Hindlimb muscle (tissue), 1 donor: ENCODE data around the gene RIC8B. TPM values are rescaled to one million over a fixed set of nuclear protein-coding genes. Genes with fewer than 3 reads are reported as not detected.
"Not testable (repeated sequence)": the region's sequence is repeated elsewhere in the genome, so short reads cannot be mapped to it uniquely, and the experiment has no call there.

Experiments used
- DNase-seq: peaks from one replicate; pipeline ENCODE4 v3.0.0-alpha.2; 2013
- polyA plus RNA-seq: library from polyadenylated mRNA; unstranded; fragments of 120-200 nt; gene quantifications from one replicate; pipeline ENCODE4 v1.2.1, GENCODE V29; 2013; ENCODE audit not compliant: insufficient read length

Gene RIC8B
- polyA plus RNA-seq, 1 donor, result 15.5 TPM

DNA sequence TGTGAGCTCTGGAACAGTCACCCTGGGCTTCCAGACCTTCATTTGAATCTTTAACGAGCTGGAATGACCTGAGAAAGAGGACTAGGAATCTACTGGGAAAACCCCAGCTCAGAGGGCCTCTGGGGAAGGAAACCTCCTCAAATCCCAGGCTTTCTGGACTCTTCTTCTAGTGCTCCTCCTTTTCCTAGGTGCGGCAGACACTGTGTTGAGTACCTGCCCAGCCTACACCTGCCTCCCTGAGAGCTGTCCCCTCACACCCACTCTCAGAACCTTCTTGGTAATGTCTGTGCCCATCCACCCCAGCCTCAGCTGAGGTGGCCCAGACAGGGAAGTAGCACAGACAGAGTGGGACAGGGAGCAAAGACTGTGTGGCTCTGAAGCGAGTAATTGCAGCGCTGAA is 133.4 kb downstream of the RIC8B start:
- DNase-seq, result no peak

DNA sequence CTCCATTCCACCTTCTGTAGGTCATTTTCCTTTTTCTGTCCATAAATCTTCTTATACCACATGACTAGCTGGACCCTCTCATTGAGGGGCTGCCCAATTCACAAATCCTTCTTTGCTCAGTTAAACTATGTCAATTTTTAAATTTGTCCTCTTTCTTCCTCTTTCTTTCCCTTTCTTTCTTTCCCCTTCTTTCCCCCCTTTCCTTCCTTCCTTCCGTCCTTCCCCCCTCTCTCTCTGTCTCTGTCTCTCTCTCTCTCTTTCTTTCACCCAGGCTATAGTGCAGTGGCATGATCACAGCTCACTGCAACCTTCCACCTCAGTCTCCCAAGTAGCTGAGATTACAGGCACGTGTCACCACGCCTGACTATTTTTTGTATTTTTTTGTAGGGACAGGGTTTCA is 134.1 kb downstream of the RIC8B start:
- DNase-seq, result no peak

DNA sequence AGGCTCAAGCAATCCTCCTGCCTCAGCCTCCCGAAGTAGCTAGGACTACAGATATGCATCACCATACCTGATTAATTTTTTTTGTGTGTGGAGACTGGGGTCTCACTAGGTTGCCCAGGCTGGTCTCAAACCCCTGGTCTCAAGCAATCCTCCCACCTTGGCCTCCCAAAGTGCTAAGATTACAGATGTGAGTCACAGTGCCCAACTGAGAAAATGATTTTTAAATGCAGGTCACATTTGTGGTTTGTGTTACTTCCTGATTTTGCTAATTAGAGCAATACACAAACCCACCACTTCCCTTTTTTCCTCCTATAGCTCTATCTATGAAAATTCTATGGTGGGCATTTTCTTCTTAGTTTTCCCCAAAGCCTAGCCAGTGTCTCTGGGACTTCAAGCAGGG is 135.7 kb downstream of the RIC8B start:
- no peak for DNase-seq

DNA sequence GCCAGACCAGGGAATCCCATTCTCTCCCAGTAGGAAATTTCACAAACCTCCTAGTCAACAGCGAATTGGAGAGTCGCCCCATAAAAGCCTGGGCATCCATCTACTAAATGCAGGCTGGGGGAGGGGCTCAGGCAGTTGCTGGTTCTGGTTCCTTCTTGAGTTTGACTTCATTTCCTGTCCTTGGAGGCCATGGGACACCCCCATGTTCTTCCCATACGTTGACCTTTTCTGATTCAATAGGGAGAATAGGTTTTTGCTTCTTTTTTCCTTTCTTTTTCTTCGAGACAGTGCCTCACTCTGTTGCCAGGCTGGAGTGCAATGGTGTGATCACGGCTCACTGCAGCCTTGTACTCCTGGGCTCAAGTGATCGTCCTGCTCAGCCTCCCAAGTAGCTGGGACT is 137.1 kb downstream of the RIC8B start:
- DNase-seq, result no peak

DNA sequence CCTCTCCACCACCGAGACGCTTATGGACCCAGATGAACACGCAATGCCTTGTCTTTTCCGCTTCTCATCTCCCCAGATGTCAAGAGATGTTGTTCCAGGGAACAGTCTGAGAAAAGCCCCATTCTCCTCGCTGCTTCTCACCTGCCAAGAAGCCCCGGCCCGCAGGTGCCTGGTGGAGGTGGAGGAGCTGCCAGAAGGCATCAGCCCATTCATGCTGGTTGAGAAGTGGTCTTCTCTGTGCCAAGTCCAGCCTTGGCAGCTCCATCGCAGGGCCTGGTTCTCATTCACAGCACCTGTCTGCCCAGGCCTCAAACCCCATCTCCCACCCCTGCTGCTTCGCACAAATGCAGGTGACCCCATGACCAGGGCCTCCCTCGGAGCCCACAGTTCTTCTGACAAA is 139.0 kb downstream of the RIC8B start:
- DNase-seq, result no peak

DNA sequence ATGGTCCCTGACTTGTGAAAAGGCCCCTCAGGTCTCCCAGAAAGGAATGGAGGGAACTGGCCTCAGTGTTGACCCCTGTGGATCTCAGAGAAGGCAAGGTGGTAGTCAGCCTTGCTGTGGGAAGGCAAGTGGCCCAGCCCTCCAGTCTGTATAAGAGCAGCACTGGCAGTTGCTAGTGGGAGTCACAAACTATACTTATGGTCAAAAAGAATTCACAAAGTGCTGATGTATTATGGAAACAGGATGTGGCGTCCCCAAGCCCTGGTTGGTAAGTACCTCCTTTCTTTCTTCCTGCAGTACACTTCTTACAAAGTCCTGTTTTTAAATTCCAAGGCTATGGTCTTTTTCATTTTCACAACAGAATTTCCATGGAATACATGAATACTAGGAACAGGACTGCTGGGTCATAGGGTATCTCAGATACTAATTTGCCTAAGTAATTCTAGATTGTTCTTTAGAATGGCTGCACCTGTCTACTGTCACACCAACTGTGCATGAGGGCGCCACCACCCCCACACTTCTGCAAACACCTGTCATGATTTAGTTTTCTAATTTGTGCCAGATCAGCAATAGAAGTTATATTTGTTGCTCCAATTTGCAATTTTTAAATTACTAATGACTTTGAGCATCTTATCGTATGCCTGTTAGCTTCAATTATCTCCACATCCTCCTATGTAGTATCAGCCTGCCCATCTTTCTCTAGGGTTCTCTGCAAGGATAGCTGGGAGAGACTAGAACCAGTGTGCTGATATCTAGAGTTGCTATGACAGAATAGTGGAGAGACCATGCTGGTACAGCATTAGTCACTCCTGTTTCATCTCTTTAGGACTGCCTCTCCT is 140.5 kb downstream of the RIC8B start:
- no peak for DNase-seq

DNA sequence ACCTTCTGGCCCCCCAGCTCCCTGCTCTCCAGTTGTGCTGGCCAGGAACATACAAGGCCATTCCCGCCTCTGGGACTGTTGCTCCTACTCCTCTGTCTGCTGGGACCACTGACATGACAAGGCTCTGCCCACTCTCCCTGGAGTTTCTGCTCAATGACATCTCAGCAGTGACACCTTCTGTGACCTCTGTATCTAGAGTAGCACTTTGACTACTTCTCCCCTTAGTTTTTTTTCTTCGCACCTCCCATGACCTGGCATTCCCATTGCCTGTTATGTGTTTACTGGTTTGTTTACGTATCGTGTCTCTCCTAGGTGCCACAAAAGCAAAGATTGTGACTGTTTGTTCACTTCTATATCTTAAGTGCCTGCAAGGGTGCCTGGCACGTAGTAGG is 141.1 kb downstream of the RIC8B start:
- DNase-seq, result no peak

DNA sequence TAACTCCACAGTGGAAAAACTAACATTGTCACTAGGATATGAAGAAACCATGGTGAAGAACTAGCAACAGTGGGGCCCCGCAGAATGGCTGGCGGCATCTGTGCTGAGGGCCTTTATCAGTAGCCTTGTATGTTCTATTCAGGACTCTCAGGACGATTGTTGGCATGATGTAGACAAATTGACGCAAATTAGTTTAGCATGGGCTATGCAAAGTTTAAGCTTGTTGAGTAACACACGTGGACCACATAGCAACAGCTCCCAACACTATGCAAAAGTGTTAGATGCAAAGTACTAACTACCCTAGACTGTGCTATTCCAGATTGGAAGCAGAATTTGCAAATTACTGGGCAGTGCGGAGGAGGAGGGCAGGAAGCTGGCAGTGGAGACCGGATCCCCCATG is 143.0 kb downstream of the RIC8B start:
- no peak for DNase-seq

DNA sequence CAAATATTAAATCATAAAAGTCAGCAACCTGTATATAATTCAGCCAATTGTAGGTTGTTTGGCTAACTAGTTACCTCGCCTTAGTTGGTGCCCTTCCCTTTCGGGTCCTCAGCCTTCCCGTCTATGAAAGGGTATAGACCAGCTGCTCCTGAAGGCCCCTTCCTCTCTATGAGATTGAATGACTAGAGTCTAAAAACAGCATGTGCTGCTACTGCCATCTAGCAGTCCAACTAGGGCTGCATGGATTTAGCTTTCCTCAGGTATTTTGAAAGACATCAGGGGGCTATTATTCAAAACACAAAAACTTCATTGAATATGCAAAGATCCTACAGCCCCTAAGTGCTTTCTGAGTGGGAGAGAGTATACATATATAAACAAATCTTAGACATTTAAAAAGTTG is 144.3 kb downstream of the RIC8B start:
- no peak for DNase-seq

DNA sequence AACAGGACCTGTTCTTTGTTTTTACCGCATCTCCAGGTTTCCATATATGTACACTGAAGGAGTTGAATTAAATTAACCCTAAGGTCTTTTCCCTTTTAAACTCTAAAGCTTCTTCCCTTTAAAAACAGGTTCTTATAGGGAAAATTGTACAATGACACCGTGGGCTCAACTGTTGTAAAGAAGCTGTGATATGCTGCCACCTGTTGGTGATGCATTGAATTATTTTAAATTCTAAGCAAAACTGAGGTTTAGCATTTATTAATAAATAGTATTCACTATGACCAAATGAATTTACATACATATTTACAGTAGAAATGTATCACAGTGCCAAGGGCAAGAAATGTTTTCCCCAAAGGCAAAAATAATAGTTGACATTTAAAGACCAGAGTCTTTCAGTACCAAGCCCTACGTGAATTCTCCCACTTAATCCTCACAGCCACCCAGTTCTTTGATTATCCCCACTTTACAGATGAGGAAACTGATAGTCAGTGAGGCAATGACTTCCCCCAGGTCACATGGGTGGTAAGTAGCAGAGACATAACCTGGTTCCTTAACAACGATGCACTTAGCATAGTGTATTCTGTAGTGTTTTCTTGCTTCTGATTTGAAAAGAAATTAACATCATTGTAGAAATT is 145.5 kb downstream of the RIC8B start:
- DNase-seq, result peak; percentile 32

DNA sequence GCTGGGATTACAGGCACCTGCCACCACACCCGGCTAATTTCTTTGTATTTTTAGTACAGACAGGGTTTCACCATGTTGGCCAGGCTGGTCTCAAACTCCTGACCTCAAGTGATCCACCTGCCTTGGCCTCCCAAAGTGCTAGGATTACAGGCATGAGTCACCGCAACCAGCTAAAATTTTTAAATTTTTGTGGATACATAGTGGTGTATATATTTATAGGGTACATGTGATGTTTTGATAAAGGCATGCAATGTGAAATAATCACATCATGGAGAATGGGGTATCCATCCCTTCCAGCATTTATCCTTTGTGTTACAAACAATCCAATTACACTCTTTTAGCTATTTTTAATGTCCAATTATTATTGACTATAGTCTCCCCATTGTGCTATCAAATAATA is 147.5 kb downstream of the RIC8B start:
- not testable (repeated sequence) for DNase-seq

DNA sequence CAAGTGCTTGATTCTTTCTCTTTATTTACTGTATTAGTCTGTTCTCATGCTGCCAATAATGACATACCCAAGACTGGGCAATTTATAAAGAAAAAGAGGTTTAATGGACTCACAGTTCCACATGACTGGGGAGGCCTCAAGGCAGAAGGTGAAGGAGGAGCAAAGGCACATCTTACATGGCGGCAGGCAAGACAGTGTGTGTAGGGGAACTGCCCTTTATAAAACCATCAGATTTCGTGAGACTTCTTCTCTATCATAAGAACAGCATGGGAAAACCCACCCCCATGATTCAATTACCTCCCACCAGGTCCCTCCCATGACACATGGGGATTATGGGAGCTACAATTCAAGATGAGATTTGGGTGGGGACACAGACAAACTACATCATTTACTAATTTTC is 149.1 kb downstream of the RIC8B start:
- DNase-seq, result not testable (repeated sequence)

DNA sequence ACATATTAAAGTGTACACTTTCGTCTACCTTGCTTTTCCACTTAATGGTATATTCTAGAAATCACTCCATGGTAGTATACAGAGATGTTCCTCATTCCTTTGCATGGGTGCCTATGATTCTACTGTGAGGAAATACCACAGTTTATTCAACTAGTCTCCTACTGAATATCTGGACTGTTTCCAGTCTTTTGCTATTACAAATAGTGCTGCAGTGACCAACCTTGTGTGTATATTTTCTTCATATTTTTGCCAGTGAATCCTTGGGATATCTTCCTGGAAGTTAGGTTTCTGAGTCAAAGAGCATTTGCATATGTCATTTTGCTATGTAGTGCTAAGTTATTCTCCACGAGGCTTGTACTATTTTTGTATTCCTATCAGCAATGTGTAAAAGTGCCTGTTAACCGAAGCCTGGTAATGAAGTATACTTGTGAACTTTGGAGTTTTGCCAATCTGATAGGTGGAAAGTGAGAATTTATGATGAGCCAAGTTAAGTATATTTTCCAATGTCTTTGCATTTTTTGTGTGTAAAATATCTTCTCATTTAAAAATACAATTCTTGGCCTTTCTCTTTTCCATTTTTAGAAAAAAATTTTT is 149.9 kb downstream of the RIC8B start:
- DNase-seq, result no peak

DNA sequence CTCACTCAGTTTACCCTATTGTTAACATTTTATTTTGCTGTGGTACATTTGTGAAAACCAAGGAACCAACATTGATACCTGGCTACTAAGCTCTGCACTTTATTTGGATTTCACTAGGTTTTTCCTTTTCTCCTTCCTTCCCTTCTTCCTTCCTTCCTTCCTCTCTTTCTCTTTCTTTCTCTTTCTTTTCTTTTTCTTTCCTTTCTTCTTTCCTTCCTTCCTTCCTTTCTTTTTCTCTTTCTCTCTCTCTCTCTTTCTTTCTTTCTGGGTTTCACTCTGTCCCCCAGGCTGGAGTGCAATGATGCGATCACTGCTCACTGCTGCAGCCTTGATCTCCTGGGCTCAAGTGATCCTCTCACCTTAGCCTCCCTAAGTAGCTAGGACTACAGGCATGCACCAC is 152.2 kb downstream of the RIC8B start:
- no peak for DNase-seq

DNA sequence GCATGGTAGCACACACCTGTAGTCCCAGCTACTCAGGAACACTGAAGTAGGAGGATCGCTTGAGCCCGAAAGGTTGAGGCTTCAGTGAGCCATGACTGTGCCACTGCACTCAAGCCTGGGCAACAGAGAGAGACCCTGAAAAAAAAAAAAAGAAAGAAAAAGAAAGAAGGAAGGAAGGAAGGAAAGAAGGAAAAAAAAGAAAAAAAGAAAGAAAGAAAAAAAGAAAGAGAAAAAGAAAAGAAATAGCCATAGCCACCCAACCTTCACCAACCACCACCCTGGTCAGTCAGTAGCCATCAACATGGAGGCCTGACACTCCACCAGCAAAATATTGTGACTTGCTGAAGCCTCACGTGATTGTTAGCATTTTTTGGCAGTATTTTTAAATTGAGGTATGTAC is 159.8 kb downstream of the RIC8B start:
- DNase-seq, result no peak

Other genes starting within 250 kb of the RIC8B start
- gene RFX4, start 191.7 kb upstream of the RIC8B start, polyA plus RNA-seq, result not detected
- 56.7 TPM for gene TMEM263, start 181.2 kb downstream of the RIC8B start, polyA plus RNA-seq
- 26.2 TPM for gene MTERF2, start 212.5 kb downstream of the RIC8B start, polyA plus RNA-seq